CD4-positive, alpha-beta T cell treated with Interleukin-1 beta for 1 hour (primary cell): ENCODE measurements around the gene RAD51C.
A peak's percentile ranks its signal among the peaks of the same experiment; 100 is the strongest.
"Not testable (repeated sequence)": the region's sequence is repeated elsewhere in the genome, so short reads cannot be mapped to it uniquely, and the experiment has no call there.

Experiments
- DNase-seq, 2 donors: peaks; one replicate each; pipeline ENCODE4 v3.0.0-alpha.2; 2020 to 2022

The RAD51C gene

GRCh38 chr17:58684462-58684861, 7.9 kb upstream of the RAD51C start:
- DNase-seq: not testable (repeated sequence)

GRCh38 chr17:58686980-58687379, 5.4 kb upstream of the RAD51C start:
- no peak for DNase-seq

- DNase-seq: no peak
Observed at GRCh38 chr17:58688521-58688920, 3.9 kb upstream of the RAD51C start.

- DNase-seq: not testable (repeated sequence)
Observed at GRCh38 chr17:58690033-58690432, 2.4 kb upstream of the RAD51C start.

- no peak for DNase-seq
Observed at GRCh38 chr17:58691701-58692238, 632 bp upstream of the RAD51C start, which contains the start of gene TEX14. Gene TEX14 (minus strand): TSS chr17:58692045. CDS start chr17:58652001, 40,044 bp downstream.

- no peak for DNase-seq
Observed at GRCh38 chr17:58693208-58693607, 806 bp downstream of the RAD51C start.

GRCh38 chr17:58693751-58694150, 1.3 kb downstream of the RAD51C start:
- DNase-seq: no peak

GRCh38 chr17:58694302-58694701, 1.9 kb downstream of the RAD51C start:
- no peak for DNase-seq

- no peak for DNase-seq
Observed at GRCh38 chr17:58694826-58695225, 2.4 kb downstream of the RAD51C start.

GRCh38 chr17:58699771-58700170, 7.4 kb downstream of the RAD51C start:
- no peak for DNase-seq

GRCh38 chr17:58702045-58702476, 9.7 kb downstream of the RAD51C start:
- DNase-seq: no peak

- DNase-seq: no peak
Observed at GRCh38 chr17:58702708-58703107, 10.3 kb downstream of the RAD51C start.

- no peak for DNase-seq
Observed at GRCh38 chr17:58703137-58703915, 10.9 kb downstream of the RAD51C start.

- no peak for DNase-seq
Observed at GRCh38 chr17:58703916-58704286, 11.5 kb downstream of the RAD51C start.

GRCh38 chr17:58706351-58707140, 14.1 kb downstream of the RAD51C start:
- no peak for DNase-seq

GRCh38 chr17:58710948-58711552, 18.6 kb downstream of the RAD51C start:
- peak; percentile 1 to 56 for DNase-seq

GRCh38 chr17:58722274-58722673, 29.9 kb downstream of the RAD51C start:
- DNase-seq: no peak

- DNase-seq: no peak
Observed at GRCh38 chr17:58722696-58723095, 30.3 kb downstream of the RAD51C start.

- DNase-seq: no peak
Observed at GRCh38 chr17:58728798-58729197, 36.4 kb downstream of the RAD51C start.

GRCh38 chr17:58730937-58731336, 38.5 kb downstream of the RAD51C start:
- DNase-seq: no peak

- no peak for DNase-seq
Observed at GRCh38 chr17:58734040-58734439, 41.6 kb downstream of the RAD51C start.

GRCh38 chr17:58734811-58735210, 42.4 kb downstream of the RAD51C start:
- no peak for DNase-seq

GRCh38 chr17:58741121-58741625, 48.8 kb downstream of the RAD51C start:
- no peak for DNase-seq
